Right lobe of liver (tissue), 6 donors: ENCODE results near the gene PIK3CB. TPM values are rescaled to one million over a fixed set of nuclear protein-coding genes. Genes with fewer than 3 reads are reported as not detected.
A peak's percentile ranks its signal among the peaks of the same experiment; 100 is the strongest.

Source experiments
- ATAC-seq, 4 donors: fragments of 200-7000 bp; cut with Tn5 transposase; one replicate each; pipeline ENCODE4 v1.9.1; 2020; ENCODE audit warnings: mild to moderate bottlenecking in 4 of 4, moderate library complexity in 4 of 4
- DNase-seq, 3 donors: peaks; one replicate each; pipeline ENCODE4 v3.0.0-alpha.2; 2020
- H3K27ac ChIP-seq, 3 donors: fragments of 200-600 bp; one replicate each; pipeline ENCODE4 v1.8.0; 2022
- H3K27me3 ChIP-seq, 2 donors: fragments of 200-600 bp; one replicate each; pipeline ENCODE4 v1.8.0; 2022
- H3K36me3 ChIP-seq, 4 donors: fragments of 200-600 bp; sonication (generic) in 1 of 4; one replicate each; pipeline versions ENCODE4 v1.5.1 to v1.8.0; 2017 to 2022; ENCODE audit warnings: control low read depth in 1 of 4
- H3K4me1 ChIP-seq, 4 donors: fragments of 200-600 bp; sonication (generic) in 1 of 4; one replicate each; pipeline versions ENCODE4 v1.5.1 to v1.8.0; 2017 to 2022; ENCODE audit warnings: control low read depth in 1 of 4
- H3K4me3 ChIP-seq, 3 donors: fragments of 200-600 bp; one replicate each; pipeline ENCODE4 v1.8.0; 2022
- H3K9me3 ChIP-seq, 4 donors: fragments of 200-600 bp; sonication (generic) in 1 of 4; one replicate each; pipeline versions ENCODE4 v1.5.1 to v1.8.0; 2017 to 2022; ENCODE audit warnings: control low read depth in 1 of 4
- CTCF ChIP-seq, 4 donors: fragments of 200-600 bp in 3 of 4; fragments of 450-650 bp in 1 of 4; IDR thresholded peaks; one replicate each; pipeline versions ENCODE4 v1.5.1 to v1.8.0; 2016 to 2022; ENCODE audit warnings: antibody characterized with exemption in 4 of 4, mild to moderate bottlenecking in 2 of 4
- POLR2A ChIP-seq: fragments of 450-650 bp; IDR thresholded peaks from one replicate; pipeline ENCODE4 v1.6.1; 2017; ENCODE audit warnings: antibody characterized with exemption, mild to moderate bottlenecking
- WGBS: methylation state at CpG from one replicate; pipeline ENCODE4 v1.1.6; 2018; ENCODE audit warnings: low coverage, low lambda C conversion rate; ENCODE audit not compliant: insufficient coverage; ENCODE audit errors: missing lambda C conversion rate; 5-methylcytosine and 5-hydroxymethylcytosine counted together
- intact Hi-C, 2 donors: fragments of 100-400 bp; cut with DNase I; formaldehyde crosslinking; loops; one replicate each; pipeline versions ENCODE4 v1.11.2 to v1.14.1; 2022
- total RNA-seq, 6 experiments: library from RNA; depleted of rRNA in 2 of 6; stranded (reverse); fragments of >200 nt in 2 of 6; fragmentation: NEBNext Ultra II Directional in 3 of 6; extraction: Animal tissue kit (Norgen Biotek cat#: 25700) in 3 of 6; gene quantifications; one replicate each; pipeline versions ENCODE4 v1.1.0 to v1.2.4, GENCODE V29; 2016 to 2023
- donor health status: DM: no; HTN: yes; CAD: no.
- donor health status: DM: no; HTN: no; CAD: no.
- donor health status: DM: no; HTN: no; CAD: no.
- donor health status: DM: no; HTN: yes; CAD: no.
- donor health status: DM: no; HTN: yes; CAD: no.

PIK3CB gene
- total RNA-seq, 6 experiments from 2014 or later, result 12.1 to 20.9 (median 14.6) TPM

DNA sequence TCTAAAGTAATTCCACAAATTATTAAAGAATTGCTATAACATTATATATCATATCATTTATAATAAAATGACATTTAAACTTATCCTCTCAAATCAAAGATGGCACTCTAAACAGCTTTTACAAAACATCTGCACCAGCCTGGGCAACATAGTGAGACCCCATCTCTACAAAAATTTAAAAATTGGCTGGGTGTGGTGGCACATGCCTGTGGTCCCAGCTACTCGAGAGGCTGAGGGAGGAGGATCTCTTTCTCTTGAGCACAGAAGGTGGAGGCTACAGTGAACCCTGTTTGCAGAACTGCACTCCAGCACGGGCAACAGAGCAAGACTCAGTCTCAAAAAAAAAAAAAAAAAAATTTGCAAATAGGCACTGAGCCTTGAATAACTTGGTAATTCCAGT, 63.1 kb downstream of the PIK3CB start:
- no peak overlapping the region for H3K27ac ChIP-seq
- intact Hi-C loops, result no loop called here
- TF ChIP-seq CTCF (IDR thresholded peaks at IDR 0.05) (no peak), POLR2A (no peak)
- no peak overlapping the region for H3K4me3 ChIP-seq
- H3K4me1 ChIP-seq, result peaks cover 0 to 11% (median 1%) of the 10 kb centered on the region in 4 donors
- no peak for ATAC-seq
- 100% methylated on average over 1 of the region's 2 CpGs for WGBS
- H3K27me3 ChIP-seq, result no peaks in the 10 kb centered on the region
- H3K36me3 ChIP-seq, result no peaks in the 10 kb centered on the region
- DNase-seq, result no peak
- no peaks in the 10 kb centered on the region for H3K9me3 ChIP-seq

GRCh38 chr3:138769616-138770015, 65.1 kb downstream of the PIK3CB start:
- intact Hi-C loops, result no loop called here
- ATAC-seq, result no peak
- no peaks in the 10 kb centered on the region for H3K36me3 ChIP-seq
- H3K4me1 ChIP-seq, result peaks cover 0 to 6% (median 1%) of the 10 kb centered on the region in 4 donors
- DNase-seq, result no peak
- H3K27ac ChIP-seq, result no peak overlapping the region
- no peak for TF ChIP-seq POLR2A
- TF ChIP-seq CTCF (IDR thresholded peaks at IDR 0.05), result no peak
- H3K9me3 ChIP-seq, result no peaks in the 10 kb centered on the region
- H3K27me3 ChIP-seq, result no peaks in the 10 kb centered on the region
- H3K4me3 ChIP-seq, result no peak overlapping the region

- WGBS, result 100% methylated on average over 2 of the region's 5 CpGs
- peaks cover 0 to 3% (median 1%) of the 10 kb centered on the region in 4 donors for H3K4me1 ChIP-seq
- no peaks in the 10 kb centered on the region for H3K36me3 ChIP-seq
- H3K9me3 ChIP-seq, result no peaks in the 10 kb centered on the region
- H3K27me3 ChIP-seq, result no peaks in the 10 kb centered on the region
- DNase-seq, result no peak
- no peak for TF ChIP-seq POLR2A
- no peak for TF ChIP-seq CTCF (IDR thresholded peaks at IDR 0.05)
- peak in 1 of 4 donors; percentile 16 for ATAC-seq
- intact Hi-C loops, result no loop called here
- no peak overlapping the region for H3K4me3 ChIP-seq
- no peak overlapping the region for H3K27ac ChIP-seq
Measured at GRCh38 chr3:138768946-138769345, 65.8 kb downstream of the PIK3CB start.

GRCh38 chr3:138768125-138768524, 66.6 kb downstream of the PIK3CB start:
- no peak overlapping the region for H3K27ac ChIP-seq
- WGBS, result no CpG with 5 or more reads among the region's 1 CpG
- ATAC-seq (peak in 1 of 4 donors; percentile 38), DNase-seq (no peak)
- H3K36me3 ChIP-seq, result no peaks in the 10 kb centered on the region
- intact Hi-C loops, result no loop called here
- peaks cover 0 to 3% (median 1%) of the 10 kb centered on the region in 4 donors for H3K4me1 ChIP-seq
- no peaks in the 10 kb centered on the region for H3K27me3 ChIP-seq
- H3K4me3 ChIP-seq, result no peak overlapping the region
- no peak for TF ChIP-seq POLR2A
- TF ChIP-seq CTCF (IDR thresholded peaks at IDR 0.05), result no peak
- H3K9me3 ChIP-seq, result no peaks in the 10 kb centered on the region
